Fibroblast of villous mesenchyme (primary cell): Measurements from ENCODE around the gene NSMCE3. TPM values are rescaled to one million over a fixed set of nuclear protein-coding genes. Genes with fewer than 3 reads are reported as not detected.

Experiments
- DNase-seq: peaks from one replicate; pipeline ENCODE4 v3.0.0-alpha.2; 2010; ENCODE audit warnings: low read depth
- H3K4me3 ChIP-seq: 2 replicates; pipeline ENCODE4 v1.5.1; 2011; ENCODE audit warnings: low read depth, mild to moderate bottlenecking, low read length
- total RNA-seq: library from RNA; depleted of rRNA; stranded (reverse); fragments of >200 nt; gene quantifications from 2 replicates; pipeline ENCODE4 v1.2.3, GENCODE V29; 2012
- TF ChIP-seq, protein P1 (sequence below): IDR thresholded peaks from 2 replicates; pipeline ENCODE4 v1.5.1; 2012; ENCODE audit warnings: low read depth, mild to moderate bottlenecking, low read length; ENCODE audit not compliant: insufficient read depth

Gene NSMCE3
- total RNA-seq, 1 donor, result 9.9 TPM

DNA sequence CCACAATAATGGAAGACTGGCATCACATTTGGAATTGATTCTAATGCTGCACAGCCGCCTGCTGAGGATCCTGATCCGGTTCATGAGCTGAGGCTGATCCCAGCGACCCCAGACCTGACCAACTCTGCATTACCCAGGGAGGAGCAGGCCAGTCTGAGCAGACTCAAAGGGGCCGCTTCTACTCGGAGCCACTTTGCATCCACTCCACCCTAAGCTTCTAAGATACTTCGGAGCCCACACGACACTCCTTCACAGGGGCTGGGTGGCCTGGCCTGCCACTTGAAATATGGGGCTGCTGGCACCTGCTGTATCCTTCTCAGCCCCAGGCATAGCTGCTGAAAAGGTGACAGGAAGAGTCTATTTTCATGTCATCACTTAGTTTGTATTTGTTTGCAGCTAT, 33.2 kb upstream of the NSMCE3 start:
- H3K4me3 ChIP-seq, result no peak overlapping the region
- TF ChIP-seq, protein P1, sequence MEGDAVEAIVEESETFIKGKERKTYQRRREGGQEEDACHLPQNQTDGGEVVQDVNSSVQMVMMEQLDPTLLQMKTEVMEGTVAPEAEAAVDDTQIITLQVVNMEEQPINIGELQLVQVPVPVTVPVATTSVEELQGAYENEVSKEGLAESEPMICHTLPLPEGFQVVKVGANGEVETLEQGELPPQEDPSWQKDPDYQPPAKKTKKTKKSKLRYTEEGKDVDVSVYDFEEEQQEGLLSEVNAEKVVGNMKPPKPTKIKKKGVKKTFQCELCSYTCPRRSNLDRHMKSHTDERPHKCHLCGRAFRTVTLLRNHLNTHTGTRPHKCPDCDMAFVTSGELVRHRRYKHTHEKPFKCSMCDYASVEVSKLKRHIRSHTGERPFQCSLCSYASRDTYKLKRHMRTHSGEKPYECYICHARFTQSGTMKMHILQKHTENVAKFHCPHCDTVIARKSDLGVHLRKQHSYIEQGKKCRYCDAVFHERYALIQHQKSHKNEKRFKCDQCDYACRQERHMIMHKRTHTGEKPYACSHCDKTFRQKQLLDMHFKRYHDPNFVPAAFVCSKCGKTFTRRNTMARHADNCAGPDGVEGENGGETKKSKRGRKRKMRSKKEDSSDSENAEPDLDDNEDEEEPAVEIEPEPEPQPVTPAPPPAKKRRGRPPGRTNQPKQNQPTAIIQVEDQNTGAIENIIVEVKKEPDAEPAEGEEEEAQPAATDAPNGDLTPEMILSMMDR, result no peak
- DNase-seq, result no peak

DNA sequence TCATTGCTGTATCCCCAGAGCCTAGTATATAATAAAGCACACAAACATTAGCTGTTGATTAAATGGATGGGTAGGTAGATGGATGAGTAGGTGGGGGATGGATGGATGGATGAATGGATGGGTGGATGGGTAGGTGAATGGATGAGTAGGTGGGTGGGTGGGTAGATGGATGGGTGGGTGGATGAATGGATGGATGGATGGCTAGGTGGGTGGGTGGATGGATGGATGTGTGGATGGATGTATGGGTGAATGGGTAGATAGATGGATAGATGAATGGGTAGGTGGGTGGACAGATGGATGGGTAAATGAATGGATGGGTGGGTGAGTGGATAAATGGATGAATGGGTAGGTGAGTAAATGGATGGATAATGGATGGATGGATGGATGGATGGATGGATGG, 30.2 kb upstream of the NSMCE3 start:
- DNase-seq, result no peak

DNA sequence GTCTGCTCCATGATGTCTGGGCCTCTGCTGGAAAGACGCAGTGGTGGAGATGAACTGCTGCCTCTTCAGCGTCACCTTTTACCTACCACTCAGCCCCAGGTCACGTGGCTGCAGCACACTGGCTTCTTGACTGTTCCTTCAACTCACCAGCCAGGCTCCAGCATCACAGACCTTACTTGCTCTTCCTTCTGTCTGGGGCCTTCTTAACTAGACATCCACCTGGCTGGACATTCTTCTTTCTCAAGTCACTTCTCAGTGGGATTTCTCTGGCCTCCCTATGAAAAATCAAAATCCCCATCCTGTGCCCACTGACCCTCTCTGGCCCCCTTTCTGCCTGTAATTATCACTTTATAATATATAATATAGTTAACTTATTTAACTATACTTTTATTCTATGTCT, 29.7 kb upstream of the NSMCE3 start:
- TF ChIP-seq, protein P1, result no peak
- no peak for DNase-seq
- H3K4me3 ChIP-seq, result no peak overlapping the region

More for the DNA sequence above, 30.2 kb upstream of the NSMCE3 start:
- no peak overlapping the region for H3K4me3 ChIP-seq
- TF ChIP-seq, protein P1, result no peak

DNA sequence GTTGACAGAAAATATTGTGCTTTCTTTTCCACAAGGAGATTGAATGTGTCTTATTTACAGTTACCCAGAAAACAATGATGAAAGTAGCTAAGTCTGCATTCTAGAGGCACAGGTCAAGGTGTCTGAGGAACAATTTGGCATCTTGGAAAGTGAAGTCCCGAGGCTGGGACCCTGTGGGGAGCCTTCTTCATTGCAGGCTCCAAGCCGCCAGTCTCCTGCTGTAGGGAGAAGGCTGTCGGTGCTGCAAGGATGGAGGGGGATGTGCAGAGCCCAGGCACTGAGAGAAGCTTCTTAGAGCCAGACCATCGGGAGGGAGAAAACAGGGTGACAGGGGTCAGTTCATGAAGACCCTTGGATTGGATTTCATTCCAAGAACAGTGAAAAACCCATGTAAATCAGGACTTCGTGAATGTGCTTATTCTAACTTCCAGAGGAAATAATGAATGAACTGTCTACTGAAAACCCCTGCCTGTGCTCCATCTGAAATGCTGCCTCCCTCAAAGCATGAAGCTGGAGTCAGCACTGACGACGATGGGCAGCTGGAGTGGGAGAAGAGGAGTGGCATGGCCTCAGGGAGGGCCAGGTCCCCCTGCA, 25.2 kb upstream of the NSMCE3 start:
- no peak for DNase-seq
- H3K4me3 ChIP-seq, result no peak overlapping the region
- TF ChIP-seq, protein P1, result no peak

DNA sequence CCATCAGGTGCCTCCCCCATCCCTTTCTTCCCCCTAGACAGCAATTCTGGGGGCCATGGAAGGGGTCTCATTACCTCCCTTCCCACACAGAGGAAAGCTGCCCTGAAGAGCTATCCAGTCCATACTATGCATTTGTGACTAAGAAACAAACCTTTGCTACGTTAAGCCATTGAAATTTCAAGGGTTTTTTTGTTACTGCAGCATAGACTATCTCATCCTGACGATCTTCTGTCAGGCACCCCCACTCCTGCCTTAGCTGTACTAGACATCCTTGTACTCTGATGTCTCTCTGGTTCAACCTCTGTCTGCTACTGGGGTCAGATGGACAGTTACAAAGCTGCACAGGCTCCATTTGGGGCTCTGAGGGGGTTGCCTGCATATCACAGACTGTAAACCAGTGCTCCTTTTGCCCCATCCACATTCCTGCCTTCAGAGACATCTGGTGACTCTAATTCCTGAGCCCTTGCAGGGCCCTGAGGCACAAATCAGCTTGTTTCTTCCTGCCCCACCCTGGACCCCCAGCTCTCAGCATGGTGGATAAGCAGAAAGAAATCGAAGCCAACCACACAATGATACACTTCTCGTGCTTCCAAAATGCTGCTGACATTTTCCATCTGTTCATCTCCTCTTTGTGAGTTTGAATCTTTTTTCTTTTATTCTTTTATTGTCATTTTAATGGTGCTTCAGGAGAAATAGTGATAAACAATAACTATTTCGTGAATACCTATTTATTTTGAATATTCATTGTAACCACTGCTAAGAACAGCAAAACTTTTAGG, 21.6 kb upstream of the NSMCE3 start:
- TF ChIP-seq, protein P1, result no peak
- DNase-seq, result no peak
- H3K4me3 ChIP-seq, result no peak overlapping the region

DNA sequence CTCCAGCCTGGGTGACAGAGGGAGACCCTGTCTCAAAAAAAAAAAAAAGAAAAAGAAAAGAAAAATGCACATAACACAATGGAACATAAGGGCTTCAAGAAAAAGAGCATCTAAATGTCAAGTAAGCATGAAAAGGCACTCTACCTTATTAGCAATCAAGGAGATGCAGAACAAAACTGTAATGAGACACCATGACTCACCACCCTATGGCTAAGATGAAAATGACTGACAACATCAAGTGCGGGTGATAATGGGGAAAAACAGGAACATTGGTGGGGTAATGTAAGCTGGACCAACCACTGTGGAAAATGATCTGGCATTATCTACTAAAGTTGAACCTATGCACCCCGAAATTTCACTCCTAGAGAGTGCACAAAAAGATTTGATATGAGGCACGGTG, 19.6 kb upstream of the NSMCE3 start:
- no peak overlapping the region for H3K4me3 ChIP-seq
- no peak for DNase-seq
- TF ChIP-seq, protein P1, result no peak
